Epithelial cell of proximal tubule (primary cell): ENCODE results near the gene GBP3. TPM values are rescaled to one million over a fixed set of nuclear protein-coding genes. Genes with fewer than 3 reads are reported as not detected.

Source experiments
- DNase-seq: peaks from one replicate; pipeline ENCODE4 v3.0.0-alpha.2; 2011; ENCODE audit warnings: low read depth
- H3K4me3 ChIP-seq: 2 replicates; pipeline ENCODE4 v1.5.1; 2011; ENCODE audit warnings: low read depth, mild to moderate bottlenecking, low read length
- CTCF ChIP-seq: conservative IDR thresholded peaks from 2 replicates; pipeline ENCODE4 v1.5.1; 2012; ENCODE audit warnings: low read depth, mild to moderate bottlenecking, low read length
- total RNA-seq: library from RNA; depleted of rRNA; stranded (reverse); fragments of >200 nt; gene quantifications from 2 replicates; pipeline ENCODE4 v1.2.3, GENCODE V29; 2015

GBP3 gene
- total RNA-seq, 1 donor from 2014 or later, result 33.6 TPM

GRCh38 chr1:89044970-89045721, 22.5 kb upstream of the GBP3 start:
- no peak for TF ChIP-seq CTCF
- no peak overlapping the region for H3K4me3 ChIP-seq
- no peak for DNase-seq

- no peak for TF ChIP-seq CTCF
- H3K4me3 ChIP-seq, result no peak overlapping the region
- DNase-seq, result no peak
These were observed 21.3 kb upstream of the GBP3 start for GRCh38 chr1:89043940-89044339.

- no peak overlapping the region for H3K4me3 ChIP-seq
- no peak for TF ChIP-seq CTCF
- no peak for DNase-seq
These were observed 19.8 kb upstream of the GBP3 start for GRCh38 chr1:89042491-89042890.

GRCh38 chr1:89041721-89042120, 19.1 kb upstream of the GBP3 start:
- H3K4me3 ChIP-seq, result no peak overlapping the region
- TF ChIP-seq CTCF, result no peak
- DNase-seq, result no peak

- DNase-seq, result no peak
- H3K4me3 ChIP-seq, result no peak overlapping the region
- no peak for TF ChIP-seq CTCF
These were observed 18.5 kb upstream of the GBP3 start for GRCh38 chr1:89041119-89041641.

- TF ChIP-seq CTCF, result no peak
- no peak for DNase-seq
- H3K4me3 ChIP-seq, result no peak overlapping the region
These were observed 17.6 kb upstream of the GBP3 start for GRCh38 chr1:89040315-89040626.

GRCh38 chr1:89037186-89037585, 14.5 kb upstream of the GBP3 start:
- no peak for DNase-seq
- TF ChIP-seq CTCF, result no peak

More at GRCh38 chr1:89037186-89037585, 14.5 kb upstream of the GBP3 start:
- no peak overlapping the region for H3K4me3 ChIP-seq
